Vagina (tissue), 2 donors: Measurements from ENCODE around the gene GUCY2C. TPM values are rescaled to one million over a fixed set of nuclear protein-coding genes. Genes with fewer than 3 reads are reported as not detected.

Source experiments
- DNase-seq, 2 donors: peaks; one replicate each; pipeline ENCODE4 v3.0.0-alpha.2; 2017; ENCODE audit errors: extremely low spot score in 2 of 2
- H3K27ac ChIP-seq: fragments of 200-600 bp; sonication (generic); one replicate; pipeline ENCODE4 v1.5.1; 2019
- H3K27me3 ChIP-seq: fragments of 200-600 bp; sonication (generic); one replicate; pipeline ENCODE4 v1.5.1; 2019
- H3K36me3 ChIP-seq, 2 donors: fragments of 200-600 bp; sonication (generic); one replicate each; pipeline ENCODE4 v1.5.1; 2017 to 2019
- H3K4me1 ChIP-seq: fragments of 200-600 bp; sonication (generic); one replicate; pipeline ENCODE4 v1.5.1; 2019
- H3K4me3 ChIP-seq, 2 donors: fragments of 200-600 bp; sonication (generic); 1 replicate in 1 of 2; 2 replicates in 1 of 2; pipeline ENCODE4 v1.5.1; 2016 to 2019
- H3K9me3 ChIP-seq: fragments of 200-600 bp; sonication (generic); one replicate; pipeline ENCODE4 v1.5.1; 2019
- CTCF ChIP-seq, 3 experiments: fragments of 450-650 bp in 2 of 3; fragments of 200-600 bp in 1 of 3; sonication (generic) in 1 of 3; IDR thresholded peaks; one replicate each; pipeline ENCODE4 v1.5.1; 2017 to 2019; ENCODE audit warnings: antibody characterized with exemption in 3 of 3, mild to moderate bottlenecking in 2 of 3, moderate library complexity in 2 of 3
- POLR2A ChIP-seq, 2 donors: fragments of 450-650 bp; IDR thresholded peaks; one replicate each; pipeline ENCODE4 v1.6.1; 2017; ENCODE audit warnings: antibody characterized with exemption in 2 of 2, mild to moderate bottlenecking in 2 of 2, moderate library complexity in 2 of 2
- POLR2AphosphoS5 ChIP-seq, 2 donors: sonication (generic); formaldehyde crosslinking; IDR thresholded peaks; one replicate each; pipeline ENCODE4 v1.9.0; 2017; ENCODE audit warnings: antibody characterized with exemption in 2 of 2, mild to moderate bottlenecking in 2 of 2, low read depth in 1 of 2; ENCODE audit not compliant: insufficient read depth in 1 of 2
- intact Hi-C: fragments of 100-400 bp; cut with DNase I; formaldehyde crosslinking; loops from one replicate; pipeline ENCODE4 v1.15.1; 2023
- total RNA-seq: library from RNA; depleted of rRNA; stranded (reverse); fragments of >200 nt; gene quantifications from one replicate; pipeline ENCODE4 v1.2.3, GENCODE V29; 2016

GUCY2C gene
- total RNA-seq, 1 donor from 2014 or later, result 0.74 TPM

GRCh38 chr12:14652483-14652882 lies 43.9 kb downstream of the GUCY2C start:
- intact Hi-C loops, result no loop called here
- H3K4me3 ChIP-seq, result no peak overlapping the region
- TF ChIP-seq CTCF (IDR thresholded peaks at IDR 0.05), result no peak
- TF ChIP-seq POLR2AphosphoS5 (IDR thresholded peaks at IDR 0.05; ENCODE audit: insufficient read depth in 1 of 2, low read depth in 1 of 2), result no peak
- no peak for TF ChIP-seq POLR2A (IDR thresholded peaks at IDR 0.05)
- no peak overlapping the region for H3K27ac ChIP-seq
- no peaks in the 10 kb centered on the region for H3K4me1 ChIP-seq
- no peaks in the 10 kb centered on the region for H3K36me3 ChIP-seq
- no peaks in the 10 kb centered on the region for H3K27me3 ChIP-seq
- no peaks in the 10 kb centered on the region for H3K9me3 ChIP-seq
- no peak for DNase-seq

- no peak for TF ChIP-seq CTCF (IDR thresholded peaks at IDR 0.05)
- TF ChIP-seq POLR2AphosphoS5 (IDR thresholded peaks at IDR 0.05; ENCODE audit: insufficient read depth in 1 of 2, low read depth in 1 of 2), result no peak
- TF ChIP-seq POLR2A (IDR thresholded peaks at IDR 0.05), result no peak
- no peaks in the 10 kb centered on the region for H3K4me1 ChIP-seq
- no peaks in the 10 kb centered on the region for H3K9me3 ChIP-seq
- intact Hi-C loops, result no loop called here
- H3K4me3 ChIP-seq, result no peak overlapping the region
- no peak overlapping the region for H3K27ac ChIP-seq
- H3K27me3 ChIP-seq, result no peaks in the 10 kb centered on the region
- no peaks in the 10 kb centered on the region for H3K36me3 ChIP-seq
- no peak for DNase-seq
Measured at GRCh38 chr12:14651371-14651770, 45.0 kb downstream of the GUCY2C start.

GRCh38 chr12:14650789-14651188 lies 45.6 kb downstream of the GUCY2C start:
- no peak overlapping the region for H3K27ac ChIP-seq
- no peak for TF ChIP-seq POLR2AphosphoS5 (IDR thresholded peaks at IDR 0.05; ENCODE audit: insufficient read depth in 1 of 2, low read depth in 1 of 2)
- no peak for TF ChIP-seq CTCF (IDR thresholded peaks at IDR 0.05)
- TF ChIP-seq POLR2A (IDR thresholded peaks at IDR 0.05), result no peak

GRCh38 chr12:14647028-14647750 lies 49.2 kb downstream of the GUCY2C start:
- intact Hi-C loops, result no loop called here
- no peak for DNase-seq
- H3K27ac ChIP-seq, result no peak overlapping the region
- H3K4me1 ChIP-seq, result no peaks in the 10 kb centered on the region
- no peak overlapping the region for H3K4me3 ChIP-seq
- H3K36me3 ChIP-seq, result no peaks in the 10 kb centered on the region
- no peaks in the 10 kb centered on the region for H3K27me3 ChIP-seq
- H3K9me3 ChIP-seq, result no peaks in the 10 kb centered on the region
- TF ChIP-seq POLR2AphosphoS5 (IDR thresholded peaks at IDR 0.05; ENCODE audit: insufficient read depth in 1 of 2, low read depth in 1 of 2) (no peak), POLR2A (IDR thresholded peaks at IDR 0.05) (no peak), CTCF (IDR thresholded peaks at IDR 0.05) (no peak)

More at GRCh38 chr12:14650789-14651188, 45.6 kb downstream of the GUCY2C start:
- Histone ChIP-seq H3K4me1 (no peaks in the 10 kb centered on the region), H3K4me3 (no peak overlapping the region), H3K36me3 (no peaks in the 10 kb centered on the region), H3K9me3 (no peaks in the 10 kb centered on the region), H3K27me3 (no peaks in the 10 kb centered on the region)
- no peak for DNase-seq
- intact Hi-C loops, result no loop called here

GRCh38 chr12:14643251-14643650 lies 53.1 kb downstream of the GUCY2C start:
- TF ChIP-seq POLR2AphosphoS5 (IDR thresholded peaks at IDR 0.05; ENCODE audit: insufficient read depth in 1 of 2, low read depth in 1 of 2), result no peak
- TF ChIP-seq POLR2A (IDR thresholded peaks at IDR 0.05), result no peak
- no peak for TF ChIP-seq CTCF (IDR thresholded peaks at IDR 0.05)
- intact Hi-C loops, result no loop called here
- Histone ChIP-seq H3K9me3 (no peaks in the 10 kb centered on the region), H3K36me3 (no peaks in the 10 kb centered on the region), H3K4me3 (no peak overlapping the region), H3K27me3 (no peaks in the 10 kb centered on the region), H3K27ac (no peak overlapping the region), H3K4me1 (no peaks in the 10 kb centered on the region)
- DNase-seq, result no peak
